ENCODE results near the gene CYP2E1.
"Not testable (repeated sequence)": the region's sequence is repeated elsewhere in the genome, so short reads cannot be mapped to it uniquely, and the experiment has no call there.

Gene CYP2E1

DNA sequence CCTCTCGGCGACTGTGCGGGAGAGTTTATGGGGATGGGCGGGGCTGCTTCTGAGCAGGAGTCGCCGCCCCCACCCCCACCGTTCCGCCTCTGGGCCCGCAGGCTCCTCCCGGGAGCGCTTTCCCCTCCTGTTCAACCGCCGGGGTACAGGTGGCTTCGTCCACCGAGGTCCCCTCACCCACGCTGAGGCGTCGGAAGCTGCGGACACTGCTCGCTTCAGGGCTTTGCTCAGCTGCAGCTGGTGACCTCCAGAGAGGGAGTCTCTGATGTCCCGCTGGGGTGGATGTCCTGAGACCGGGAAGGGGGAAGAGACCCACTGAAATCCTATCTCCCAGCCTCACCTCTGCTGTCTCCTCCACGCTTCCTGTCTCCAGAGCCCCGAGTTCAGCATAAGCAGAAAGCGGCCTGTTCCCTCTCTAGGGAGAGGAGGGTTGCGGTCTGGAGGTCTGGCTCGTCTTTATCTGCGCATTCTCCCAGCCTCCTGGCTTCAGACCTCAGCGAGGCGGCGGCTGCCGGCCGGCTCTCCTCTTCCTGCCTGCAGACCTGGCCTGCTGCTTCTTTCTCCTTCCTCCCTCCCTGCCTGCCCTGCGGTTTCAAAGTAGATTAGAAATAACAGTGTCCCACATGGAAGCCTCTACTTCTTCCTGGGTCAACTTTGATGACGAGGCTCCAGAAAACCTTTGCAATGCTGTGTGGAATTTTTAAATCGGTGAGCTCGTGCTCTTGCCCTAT lies 1.8 kb downstream of the CYP2E1 start:
- no peak for DNase-seq

DNA sequence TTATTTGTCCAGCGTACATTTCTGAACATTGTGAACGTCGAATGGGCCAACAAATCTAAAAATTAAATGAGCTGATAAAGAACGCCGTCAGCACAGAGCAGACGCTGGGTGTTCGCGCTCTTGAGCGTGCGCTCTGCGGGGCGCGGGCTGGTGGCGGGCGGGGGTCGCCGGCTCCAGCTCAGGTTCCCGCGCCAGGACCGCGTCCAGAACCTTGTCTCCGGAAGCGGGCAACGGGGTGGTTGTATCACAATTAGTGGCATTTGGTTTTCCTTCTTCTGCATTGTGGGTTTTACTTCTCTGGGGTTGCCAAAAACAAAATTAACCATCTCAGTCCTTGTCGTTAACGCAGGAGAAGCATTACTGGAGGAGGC lies 2.4 kb downstream of the CYP2E1 start:
- DNase-seq = no peak

DNA sequence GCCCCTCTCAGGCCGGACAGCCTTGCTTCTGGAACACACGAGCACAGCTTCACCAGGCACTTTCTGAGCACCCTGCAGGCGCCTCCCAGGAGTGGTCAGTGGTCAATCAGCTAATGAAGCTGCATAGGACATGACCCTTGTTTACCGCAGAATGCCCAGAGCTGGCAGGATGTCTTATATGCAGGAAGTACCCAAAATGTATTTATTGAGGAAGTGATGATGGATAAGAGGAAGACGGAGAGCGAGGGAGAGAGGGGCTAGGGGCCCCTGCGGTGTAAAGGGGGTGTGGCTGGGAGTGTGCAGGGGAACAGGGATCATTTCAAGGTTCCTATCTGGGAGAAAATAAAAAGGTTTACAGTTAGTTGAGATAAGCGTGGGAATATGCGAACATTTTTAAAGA lies 3.3 kb downstream of the CYP2E1 start:
- DNase-seq = no peak

DNA sequence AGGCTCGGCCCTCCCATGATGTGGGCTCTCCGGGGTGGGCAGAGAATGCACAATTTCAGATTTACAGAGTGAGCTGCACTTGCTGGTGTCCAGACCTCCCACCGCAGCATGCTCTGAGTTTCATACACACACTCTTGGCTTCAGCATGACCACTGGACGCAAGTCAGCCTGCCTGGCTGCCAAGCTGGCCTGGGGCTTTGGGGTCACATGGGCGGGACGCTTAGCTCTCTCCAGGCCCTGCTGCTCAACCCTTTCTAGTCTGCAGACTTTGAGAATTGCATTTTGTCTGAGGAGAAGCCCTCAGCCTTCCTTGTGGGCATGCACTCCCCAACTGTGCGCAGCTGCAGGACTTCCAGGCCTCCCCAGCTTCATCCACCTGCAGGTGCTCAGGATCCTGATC lies 5.7 kb downstream of the CYP2E1 start:
- no peak for DNase-seq

DNA sequence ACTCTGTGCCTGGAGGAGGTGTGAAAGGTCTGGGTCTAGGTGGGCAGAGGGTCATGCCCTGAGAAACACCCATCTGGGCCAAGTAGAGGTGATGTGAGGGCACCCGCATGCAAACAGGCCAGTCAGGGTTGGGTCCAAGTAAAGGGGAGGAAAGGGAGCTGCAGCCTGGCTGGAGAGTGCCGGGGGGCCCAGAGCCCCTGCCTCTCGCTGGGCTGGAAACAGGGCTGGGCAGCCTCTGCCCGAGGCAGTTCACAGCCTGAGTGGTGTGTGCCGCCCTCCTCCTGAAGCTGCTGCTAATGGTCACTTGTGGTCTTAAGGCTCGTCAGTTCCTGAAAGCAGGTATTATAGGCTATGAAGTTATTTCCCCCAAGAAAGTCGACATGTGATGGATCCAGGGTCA lies 7.3 kb downstream of the CYP2E1 start:
- no peak for DNase-seq

DNA sequence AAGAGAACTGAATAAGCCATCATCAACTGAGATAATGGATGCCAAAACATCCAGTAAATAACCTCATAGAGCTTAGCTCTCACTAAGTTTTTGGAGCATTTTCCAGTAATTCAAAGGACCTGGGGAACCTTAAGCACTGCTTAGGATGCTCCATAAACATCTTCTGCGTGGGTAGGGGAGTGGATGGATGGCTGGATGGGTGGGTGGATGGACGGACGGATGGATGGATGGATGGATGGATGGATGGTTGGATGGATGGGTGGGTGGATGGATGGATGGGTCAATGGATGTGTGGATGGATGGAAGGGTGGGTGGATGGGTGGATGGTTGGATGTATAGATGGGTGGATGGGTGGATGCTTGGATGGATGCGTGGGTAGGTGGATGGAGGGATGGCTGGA lies 9.0 kb downstream of the CYP2E1 start:
- no peak for DNase-seq

DNA sequence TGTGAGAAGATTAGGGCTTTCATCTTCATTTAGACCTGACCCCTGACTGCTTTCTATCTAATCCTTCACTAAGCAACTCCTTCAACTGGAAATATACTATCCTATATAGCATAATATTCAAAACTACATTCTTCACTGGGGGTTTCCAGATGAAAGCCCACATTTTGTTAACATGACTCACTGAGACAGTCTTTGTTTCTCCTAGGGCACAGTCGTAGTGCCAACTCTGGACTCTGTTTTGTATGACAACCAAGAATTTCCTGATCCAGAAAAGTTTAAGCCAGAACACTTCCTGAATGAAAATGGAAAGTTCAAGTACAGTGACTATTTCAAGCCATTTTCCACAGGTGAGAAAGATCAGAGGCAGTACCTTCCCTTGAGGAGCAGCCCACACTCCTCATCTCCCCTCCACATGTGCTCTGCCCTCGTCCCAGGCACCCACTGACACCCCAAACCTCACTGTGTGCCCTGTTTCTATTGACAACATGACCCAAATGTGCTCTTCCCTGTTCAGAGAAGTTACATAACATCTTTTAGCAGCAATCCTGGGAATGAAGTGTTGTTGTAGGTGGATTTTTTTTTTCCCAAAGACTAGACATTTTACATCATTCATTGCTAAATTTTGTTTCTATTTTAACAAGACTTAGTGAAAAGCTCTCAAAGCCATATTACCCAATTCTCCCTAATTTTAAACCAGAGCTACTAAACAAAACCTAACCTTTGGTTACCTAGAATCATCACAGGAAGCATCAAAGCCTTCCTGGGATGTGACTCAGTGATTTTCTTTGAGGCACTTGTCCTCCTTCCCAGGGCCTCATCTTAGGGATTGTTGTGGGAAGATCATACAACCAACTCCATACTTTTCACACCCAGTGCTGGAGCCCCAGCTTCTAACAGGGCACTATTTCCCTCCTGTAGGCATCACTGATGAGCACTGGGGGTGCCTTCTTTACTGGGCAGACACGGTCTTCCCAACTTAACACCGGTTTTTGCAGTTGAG lies 10.7 kb downstream of the CYP2E1 start:
- no peak for DNase-seq

DNA sequence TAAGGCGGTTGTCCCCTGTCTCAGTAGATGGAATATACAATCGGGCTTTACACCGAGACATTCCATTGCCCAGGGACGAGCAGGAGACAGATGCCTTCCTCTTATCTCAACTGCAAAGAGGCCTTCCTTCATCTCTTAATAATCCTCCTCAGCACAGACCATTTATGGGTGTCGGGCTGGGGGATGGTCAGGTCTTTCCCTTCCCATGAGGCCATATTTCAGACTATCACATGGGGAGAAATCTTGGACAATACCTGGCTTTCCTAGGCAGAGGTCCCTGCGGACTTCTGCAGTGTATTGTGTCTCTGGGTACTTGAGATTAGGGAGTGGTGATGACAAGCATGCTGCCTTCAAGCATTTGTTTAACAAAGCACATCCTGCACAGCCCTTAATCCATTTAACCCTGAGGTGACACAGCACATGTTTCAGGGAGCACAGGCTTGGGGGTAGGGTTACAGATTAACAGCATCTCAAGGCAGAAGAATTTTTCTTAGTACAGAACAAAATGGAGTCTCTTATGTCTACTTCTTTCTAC lies 14.3 kb downstream of the CYP2E1 start:
- not testable (repeated sequence) for DNase-seq

DNA sequence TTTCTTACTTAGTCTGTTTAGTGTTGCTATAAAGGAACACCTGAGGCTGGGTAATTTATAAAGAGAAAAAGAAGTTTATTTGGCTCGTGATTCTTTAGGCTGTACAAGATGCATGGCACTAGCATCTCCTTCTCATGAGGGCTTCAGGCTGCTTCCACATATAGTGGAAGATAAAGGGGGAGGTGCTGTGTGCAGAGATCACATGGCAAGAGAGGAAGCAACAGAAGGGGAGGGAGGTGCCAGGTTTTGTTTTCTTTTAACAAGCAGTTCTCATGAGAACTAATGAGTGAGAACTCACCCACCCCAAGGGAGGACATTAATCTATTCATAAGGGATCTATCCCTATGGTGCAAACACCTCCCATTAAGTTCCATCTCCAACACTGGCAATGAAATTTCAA lies 17.3 kb downstream of the CYP2E1 start:
- no peak for DNase-seq

DNA sequence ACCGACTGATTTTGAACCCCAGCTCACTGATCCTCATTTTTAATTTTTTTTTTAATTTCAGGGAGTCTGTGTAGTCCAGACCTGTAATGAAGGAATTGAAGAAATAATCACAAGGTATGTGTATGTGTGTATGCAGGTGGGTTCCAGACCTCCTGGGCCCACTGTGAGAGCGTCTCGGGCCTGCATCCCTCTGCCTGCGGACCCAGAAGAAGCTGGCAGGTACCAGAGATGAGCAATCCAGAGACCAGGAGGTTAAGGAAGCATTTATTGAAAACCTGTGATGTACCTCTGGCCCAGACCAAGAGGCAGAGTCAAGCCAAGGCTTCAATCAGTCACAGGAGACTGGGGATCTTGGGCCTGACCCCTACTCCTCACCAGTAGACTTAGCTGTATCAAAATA lies 27.4 kb downstream of the CYP2E1 start:
- DNase-seq = no peak

DNA sequence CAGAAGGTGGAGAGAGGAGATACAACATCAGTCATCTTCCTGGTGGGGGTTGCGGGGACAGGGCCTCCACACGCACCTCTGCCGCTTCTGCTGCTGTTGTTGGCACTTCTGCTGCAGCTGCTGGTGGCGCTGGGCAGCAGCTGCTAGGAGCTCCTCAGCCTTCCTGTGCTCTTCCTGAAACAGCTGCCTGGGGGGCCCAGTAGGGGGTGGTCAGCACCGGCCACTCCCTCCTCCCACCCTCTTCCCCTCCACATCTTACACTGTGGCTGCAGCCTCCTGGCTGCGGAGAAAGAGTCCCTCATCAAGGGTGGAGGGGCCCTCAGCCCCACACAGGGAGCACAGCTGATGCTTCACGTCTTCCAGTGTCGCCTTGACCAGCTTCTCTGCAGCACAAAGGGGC lies 28.4 kb downstream of the CYP2E1 start:
- DNase-seq = no peak

DNA sequence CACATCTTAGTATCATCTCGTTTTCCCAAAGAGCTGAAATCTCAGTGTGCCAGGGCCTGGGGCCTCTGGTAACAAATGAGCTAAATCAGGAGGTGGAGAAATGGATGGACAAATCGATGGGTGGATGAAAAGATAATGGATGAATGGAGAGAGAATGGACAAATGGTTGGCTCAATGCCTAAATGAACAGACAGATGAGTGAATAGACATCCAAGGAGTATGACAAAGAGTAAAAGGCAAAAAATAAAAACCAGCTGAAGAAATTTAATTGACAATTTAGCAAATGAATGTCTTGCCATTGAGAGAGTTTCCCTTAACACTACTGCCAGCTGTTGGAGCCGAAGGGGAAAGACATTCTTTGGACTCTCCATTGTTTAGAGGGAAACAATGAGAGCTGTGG lies 30.2 kb downstream of the CYP2E1 start:
- no peak for DNase-seq

DNA sequence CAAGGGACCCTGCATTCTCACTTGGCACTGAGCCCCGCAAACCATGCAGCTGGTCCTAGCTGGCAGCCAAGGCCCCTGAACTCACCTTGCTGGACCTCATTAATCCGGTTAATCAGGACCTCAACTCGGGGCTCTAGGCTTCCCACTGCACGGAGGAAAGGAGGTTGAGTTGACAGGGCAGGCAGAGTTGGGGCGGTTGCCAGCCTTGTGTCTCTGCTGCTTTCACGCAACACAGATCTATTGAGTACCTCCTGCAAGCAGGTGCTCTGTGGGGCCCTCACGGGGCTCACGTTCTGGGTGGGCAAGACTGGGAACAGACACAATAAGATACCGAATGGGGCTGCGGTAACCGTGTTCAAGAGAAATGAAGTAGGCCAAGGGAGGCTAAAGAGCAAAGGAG lies 32.1 kb downstream of the CYP2E1 start:
- DNase-seq = no peak

DNA sequence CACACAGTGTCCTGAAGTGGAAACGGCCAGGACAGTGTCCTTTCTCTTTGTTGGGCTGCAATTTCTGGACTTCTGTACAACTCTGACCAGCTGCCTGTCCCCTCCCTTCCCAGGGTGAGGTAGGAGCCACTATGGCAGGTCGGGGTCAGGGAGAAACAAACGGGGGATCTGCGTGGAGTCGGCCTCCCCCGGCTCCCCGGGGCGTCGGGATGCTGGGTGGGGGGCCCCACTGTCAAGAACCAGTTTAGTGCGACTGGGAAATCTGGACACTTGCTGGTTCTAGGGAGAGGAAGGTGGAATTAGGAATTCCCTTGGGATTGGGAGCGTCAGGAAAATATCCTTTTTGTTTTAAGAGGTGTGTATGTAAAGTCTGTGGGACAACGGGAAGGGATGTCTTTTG lies 37.7 kb downstream of the CYP2E1 start:
- DNase-seq = no peak

DNA sequence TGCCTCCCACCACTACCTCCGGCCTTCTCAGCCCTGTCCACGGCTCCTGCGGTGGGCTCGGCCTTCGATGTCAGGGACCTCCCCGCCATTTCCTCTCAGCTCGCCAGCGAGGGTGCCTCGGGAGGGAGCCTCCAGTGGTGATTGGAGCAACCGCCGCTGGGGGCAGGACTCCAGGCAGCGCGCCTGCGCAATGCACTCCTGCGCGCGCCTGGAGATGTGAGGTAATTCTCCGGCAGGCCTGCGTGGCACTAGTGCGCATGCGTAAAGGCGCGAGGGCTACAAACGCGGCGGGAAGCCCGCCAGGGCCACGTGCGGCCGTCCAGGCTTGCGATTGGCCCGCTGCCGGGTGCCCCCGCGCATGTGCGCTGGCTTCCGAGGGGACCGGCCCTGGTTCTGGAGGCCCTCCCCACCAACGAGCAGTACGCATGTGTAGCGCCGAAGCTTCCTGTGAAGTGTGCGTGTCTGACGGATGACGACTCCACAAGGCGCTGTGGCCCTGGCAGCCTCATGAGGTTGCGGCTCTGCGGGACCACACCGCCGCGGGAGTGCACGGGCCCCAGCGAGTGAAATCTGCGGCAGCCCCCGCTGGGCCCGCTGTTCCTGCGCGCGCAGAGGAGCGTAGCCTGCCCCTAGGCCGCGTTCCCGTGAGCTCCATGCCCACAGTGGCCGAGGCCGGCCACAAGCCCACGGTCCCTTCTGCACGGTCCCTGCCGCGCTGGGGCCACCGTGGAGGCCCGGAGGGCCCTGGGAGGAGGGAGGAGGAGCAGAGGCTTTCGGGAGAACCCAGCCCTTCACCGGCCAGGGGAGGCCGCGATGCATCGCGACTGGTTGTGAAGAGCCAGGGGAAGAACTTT lies 38.5 kb downstream of the CYP2E1 start, which contains the start of gene SYCE1:
TSS of gene SYCE1 (minus strand) at position 143 of the 854 bp plus-strand sequence. CDS start at position 89, 54 bp downstream.
- no peak for DNase-seq

DNA sequence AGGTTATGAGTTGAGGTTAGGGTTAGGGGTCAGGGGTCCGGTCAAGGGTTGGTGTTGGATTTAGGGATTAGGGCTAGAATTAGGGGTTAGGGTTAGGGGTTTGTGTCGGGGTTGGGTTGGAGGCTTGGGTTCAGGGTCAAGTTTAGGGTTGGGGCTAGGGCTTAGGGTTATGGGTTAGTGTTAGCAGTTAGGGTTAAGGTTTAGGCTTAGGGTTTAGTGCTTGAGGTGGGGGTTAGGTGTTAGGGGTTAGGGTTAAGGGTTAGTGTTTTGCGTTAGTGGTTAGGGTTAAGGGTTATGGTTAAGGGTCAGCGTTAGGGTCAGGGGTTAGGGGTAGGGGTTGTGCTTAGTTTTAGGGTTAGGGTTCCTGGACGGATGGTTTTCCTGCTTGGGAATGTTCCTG lies 40.0 kb downstream of the CYP2E1 start:
- DNase-seq = no peak

DNA sequence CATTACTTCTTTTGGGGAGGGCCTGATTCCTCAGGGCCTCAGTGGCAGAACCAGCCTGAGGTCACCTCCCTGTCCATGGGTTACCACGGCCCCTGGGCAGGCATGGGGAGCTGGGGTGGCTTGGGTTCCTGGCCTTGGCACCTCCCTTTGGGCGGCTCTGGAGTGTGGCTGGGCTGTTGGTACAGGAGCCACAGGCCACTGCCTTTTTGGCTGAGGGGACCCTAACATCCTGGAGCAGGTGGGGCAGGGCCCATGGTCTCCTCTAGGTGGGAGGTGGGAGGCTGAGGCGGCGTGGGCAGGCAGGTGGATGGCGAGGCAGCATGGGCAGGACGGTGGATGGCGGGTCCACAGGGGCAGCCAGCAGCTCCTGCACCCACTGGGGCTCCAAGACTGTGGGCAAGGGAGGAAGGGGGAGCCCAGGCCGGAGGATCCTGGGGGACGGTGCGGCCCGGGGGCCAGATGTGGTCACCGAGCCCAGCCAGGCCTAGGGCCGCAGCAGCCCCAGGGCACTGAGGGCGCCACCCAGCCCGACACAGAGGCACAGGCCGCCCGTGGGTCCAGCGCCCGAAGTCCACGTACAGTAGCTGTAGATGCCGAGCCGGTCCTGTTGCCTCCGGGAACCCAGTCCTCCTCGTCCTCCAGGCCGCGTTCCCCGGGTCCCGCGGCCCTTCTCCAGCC lies 40.6 kb downstream of the CYP2E1 start:
- no peak for DNase-seq

DNA sequence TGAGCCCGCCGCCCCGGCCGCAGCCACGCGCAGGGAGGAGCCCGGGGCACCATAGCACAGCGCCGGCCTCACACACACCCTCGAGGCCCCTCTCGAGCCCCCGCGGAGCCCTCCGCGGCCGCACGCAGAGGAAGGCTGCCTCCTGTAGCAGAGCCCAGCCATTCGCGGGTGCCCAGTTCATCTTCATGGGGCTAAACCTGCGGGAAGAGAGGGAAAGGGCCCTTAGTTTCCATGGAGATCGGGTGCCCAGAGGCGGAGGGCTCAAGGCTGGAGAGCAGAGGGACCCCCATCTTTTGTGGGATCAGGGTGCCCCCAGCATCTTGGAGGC lies 41.1 kb downstream of the CYP2E1 start:
- DNase-seq = no peak

DNA sequence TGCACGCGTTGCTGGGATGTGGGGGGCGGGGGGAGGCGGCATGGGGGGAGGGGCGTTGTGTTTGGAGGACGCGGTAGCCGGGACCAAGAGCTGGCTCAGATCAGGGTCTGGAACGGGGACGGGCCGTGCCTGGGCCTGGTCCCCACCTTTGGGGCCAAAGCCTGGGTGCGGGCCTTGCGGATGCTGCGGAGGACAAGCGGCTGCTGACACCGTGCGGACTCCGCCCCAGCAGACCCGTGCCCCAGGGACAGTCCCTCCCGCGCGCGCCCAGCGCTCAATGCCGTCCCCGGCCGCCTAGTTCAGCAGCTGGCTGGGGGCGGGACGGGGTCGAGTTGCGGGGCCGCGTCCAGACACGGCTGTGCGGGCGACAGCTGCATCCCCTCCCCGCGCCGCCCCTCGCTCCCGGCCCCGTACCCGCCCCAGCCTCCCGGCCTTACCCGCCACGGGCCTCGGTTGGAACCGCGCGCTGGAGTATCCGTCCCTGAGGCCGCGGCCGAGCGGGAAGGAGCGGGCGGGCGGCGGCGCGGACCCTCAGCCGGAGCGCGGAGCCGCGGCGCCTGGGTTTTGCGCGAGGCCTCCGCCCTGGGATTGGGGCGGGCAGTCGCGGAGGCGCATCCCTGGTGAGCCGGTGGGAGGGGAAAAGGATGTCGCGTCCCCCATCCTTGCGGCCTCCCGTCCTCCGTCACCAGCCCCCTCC lies 41.8 kb downstream of the CYP2E1 start:
- not testable (repeated sequence) for DNase-seq

DNA sequence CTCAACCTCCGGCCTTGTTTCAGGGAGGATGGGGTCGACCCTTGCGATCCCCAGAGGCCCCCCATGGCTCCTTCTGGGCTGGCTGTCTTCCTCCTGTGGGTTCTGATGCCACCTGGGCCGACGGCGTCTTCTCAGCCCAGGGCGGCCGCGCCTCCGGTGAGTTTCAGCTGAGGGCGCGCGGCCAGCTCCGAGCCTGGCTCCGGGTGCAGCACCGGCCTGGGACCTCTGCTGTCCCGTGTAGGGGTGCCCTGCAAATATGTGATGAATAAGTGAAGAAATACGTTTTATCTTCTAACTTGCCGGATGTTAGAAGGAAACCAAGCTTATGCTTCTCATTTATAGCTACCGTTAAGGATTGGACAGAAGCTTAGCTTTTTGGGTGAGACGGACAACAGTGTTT lies 42.6 kb downstream of the CYP2E1 start:
- not testable (repeated sequence) for DNase-seq

DNA sequence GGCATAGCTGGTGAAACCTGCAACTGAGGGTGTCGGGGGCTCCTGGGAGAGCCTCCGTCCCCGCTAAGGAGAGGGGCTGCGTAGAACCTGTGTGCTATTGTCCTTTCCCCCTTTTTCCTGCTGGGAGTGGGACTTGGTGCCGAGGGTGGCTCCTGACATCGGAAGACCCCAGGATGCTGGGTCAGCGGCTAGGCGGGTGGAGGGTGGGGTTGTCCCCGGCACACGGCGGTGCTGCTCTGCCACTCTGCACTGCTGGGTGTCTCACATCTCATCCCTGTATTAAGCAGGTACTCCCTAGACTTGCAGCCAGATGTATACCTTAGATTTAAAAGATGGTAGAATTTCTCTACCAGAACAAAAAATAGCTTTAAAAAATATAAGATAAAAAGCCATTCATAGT lies 44.9 kb downstream of the CYP2E1 start:
- not testable (repeated sequence) for DNase-seq

DNA sequence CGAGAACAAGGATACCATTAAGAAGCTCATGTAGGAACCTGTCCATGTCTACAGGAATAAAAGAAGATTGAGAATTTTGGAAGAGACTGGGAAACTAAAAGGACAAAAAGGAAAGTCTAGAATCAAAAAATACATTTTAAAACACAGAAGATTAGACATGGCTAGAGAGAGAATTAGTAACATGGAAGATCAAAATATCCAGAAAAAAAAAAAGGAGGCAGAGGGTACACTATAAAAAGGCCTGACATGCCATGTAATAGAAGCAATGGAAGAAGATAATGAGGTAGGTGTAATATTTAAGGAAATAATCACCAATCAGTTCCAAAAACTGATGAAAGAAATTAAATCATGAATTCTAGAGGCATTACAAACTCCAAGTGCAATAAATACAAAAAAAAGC lies 46.3 kb downstream of the CYP2E1 start:
- DNase-seq = not testable (repeated sequence)
